8988T (cell line): ENCODE data around the gene TCTN3.

ENCODE experiments used
- DNase-seq: peaks from one replicate; pipeline ENCODE4 v3.0.0; 2011

The TCTN3 gene

GRCh38 chr10:95618101-95618500 is 75.6 kb downstream of the TCTN3 start:
- no peak for DNase-seq

- DNase-seq, result no peak
These were observed 77.3 kb downstream of the TCTN3 start for GRCh38 chr10:95616446-95616845.
